Spleen (tissue), 11 donors: ENCODE measurements around the gene RTTN. TPM values are rescaled to one million over a fixed set of nuclear protein-coding genes. Genes with fewer than 3 reads are reported as not detected.

Experiments
- DNase-seq: peaks from one replicate; pipeline ENCODE4 v3.0.0-alpha.2; 2020
- H3K27ac ChIP-seq, 8 donors: fragments of 200-600 bp; sonication (generic) in 7 of 8; 1 replicate in 4 of 8; 2 replicates in 4 of 8; pipeline versions ENCODE4 v1.5.0 to v1.8.0; 2016 to 2021; ENCODE audit warnings: inconsistent platforms in 4 of 8, mild to moderate bottlenecking in 4 of 8, moderate library complexity in 1 of 8
- H3K27me3 ChIP-seq, 7 donors: fragments of 200-600 bp; sonication (generic) in 6 of 7; replicated peaks in 1 of 7; 1 replicate in 4 of 7; 2 replicates in 3 of 7; pipeline versions ENCODE4 v1.5.0 to v1.8.0; 2016 to 2021; ENCODE audit warnings: inconsistent platforms in 3 of 7, mild to moderate bottlenecking in 1 of 7
- H3K36me3 ChIP-seq, 6 donors: fragments of 200-600 bp; sonication (generic) in 5 of 6; 1 replicate in 4 of 6; 2 replicates in 2 of 6; pipeline versions ENCODE4 v1.5.0 to v1.8.0; 2016 to 2021; ENCODE audit warnings: inconsistent platforms in 2 of 6
- H3K4me1 ChIP-seq, 6 donors: fragments of 200-600 bp; sonication (generic) in 5 of 6; 1 replicate in 3 of 6; 2 replicates in 3 of 6; pipeline versions ENCODE4 v1.5.0 to v1.8.0; 2016 to 2021; ENCODE audit warnings: inconsistent platforms in 3 of 6
- H3K4me3 ChIP-seq, 8 donors: fragments of 200-600 bp; sonication (generic) in 7 of 8; 1 replicate in 4 of 8; 2 replicates in 4 of 8; pipeline versions ENCODE4 v1.5.0 to v1.8.0; 2016 to 2021; ENCODE audit warnings: inconsistent platforms in 4 of 8, mild to moderate bottlenecking in 4 of 8, moderate library complexity in 2 of 8
- H3K9me3 ChIP-seq, 8 donors: fragments of 200-600 bp; sonication (generic) in 7 of 8; 1 replicate in 4 of 8; 2 replicates in 4 of 8; pipeline versions ENCODE4 v1.5.0 to v1.8.0; 2016 to 2021; ENCODE audit warnings: inconsistent platforms in 4 of 8
- POLR2A ChIP-seq, 3 donors: fragments of 450-650 bp; IDR thresholded peaks; one replicate each; pipeline ENCODE4 v1.5.1; 2017; ENCODE audit warnings: antibody characterized with exemption in 3 of 3, mild to moderate bottlenecking in 1 of 3
- POLR2AphosphoS5 ChIP-seq, 3 donors: sonication (generic); formaldehyde crosslinking; IDR thresholded peaks; one replicate each; pipeline ENCODE4 v1.5.1; 2017; ENCODE audit warnings: antibody characterized with exemption in 3 of 3
- WGBS, 5 donors: extraction: QIAGEN DNeasy Blood & Tissue Kit in 3 of 5; methylation state at CpG; one replicate each; pipeline versions ENCODE4 v1.1.5 to v1.1.7; 2013 to 2018; 5-methylcytosine and 5-hydroxymethylcytosine counted together
- intact Hi-C: fragments of 100-400 bp; cut with DNase I; formaldehyde crosslinking; loops from one replicate; pipeline ENCODE4 v1.15.0; 2023; ENCODE audit warnings: low total_unique reads
- polyA plus RNA-seq, 3 donors: library from polyadenylated mRNA; stranded (reverse); fragments of 200-250 nt; gene quantifications; one replicate each; pipeline ENCODE4 v1.2.1, GENCODE V29; 2013
- total RNA-seq, 7 donors: library from RNA; depleted of rRNA in 3 of 7; stranded (reverse); fragments of >200 nt in 3 of 7; fragmentation: NEBNext Ultra II Directional in 4 of 7; extraction: Animal tissue kit (Norgen Biotek cat#: 25700) in 4 of 7; gene quantifications; one replicate each; pipeline versions ENCODE4 v1.1.0 to v1.2.1, GENCODE V29; 2016 to 2021
- TF ChIP-seq, protein P1 (sequence below), 11 experiments: fragments of 200-600 bp in 7 of 11; fragments of 450-650 bp in 4 of 11; sonication (generic) in 4 of 11; IDR thresholded peaks in 8 of 11; conservative IDR thresholded peaks in 3 of 11; 1 replicate in 7 of 11; 2 replicates in 4 of 11; pipeline versions ENCODE4 v1.4.0 to v1.8.0; 2016 to 2021; ENCODE audit warnings: antibody characterized with exemption in 11 of 11, inconsistent platforms in 4 of 11, mild to moderate bottlenecking in 1 of 11
- donor health status: healthy with polysubstance abuse.
- donor health status: DM: no; HTN: no; CAD: no; lungs with moderate emphysema.
- donor health status: DM: no; HTN: no; CAD: no.
- donor health status: Bipolar disorder and iron deficiency.
- donor health status: healthy.
- donor health status: DM: no; HTN: no; CAD: no.
- donor health status: DM: yes; HTN: yes; CAD: no.

The RTTN gene
- total and polyA plus RNA-seq, 10 donors = 4.0 to 32.3 (median 23.8) TPM

DNA sequence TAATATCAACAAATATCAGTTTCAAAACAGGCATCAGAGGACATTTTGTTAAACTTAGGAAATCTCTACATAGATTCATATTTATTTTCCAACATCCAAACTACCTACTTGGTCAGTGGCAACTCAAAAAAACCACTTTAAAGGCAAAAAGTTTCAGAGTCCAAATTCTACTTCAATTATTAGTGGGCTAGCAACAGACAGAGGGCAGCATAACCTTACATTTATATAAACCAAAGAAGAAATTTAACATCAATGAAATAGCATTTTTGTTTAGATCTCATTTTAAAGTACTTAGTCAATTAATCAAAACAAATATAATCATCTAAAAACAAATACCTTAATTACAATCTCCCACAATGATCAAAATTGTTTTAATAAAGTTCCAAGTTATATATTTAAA, 33.3 kb downstream of the RTTN start:
- intact Hi-C loops = no loop called here
- Histone ChIP-seq H3K36me3 (peaks cover 0 to 28% (median 0%) of the 10 kb centered on the region in 6 donors), H3K9me3 (no peaks in the 10 kb centered on the region), H3K4me1 (peaks cover 0 to 10% (median 2%) of the 10 kb centered on the region in 6 donors), H3K4me3 (no peak overlapping the region), H3K27me3 (no peaks in the 10 kb centered on the region), H3K27ac (no peak overlapping the region)
- DNase-seq = no peak
- TF ChIP-seq POLR2A (IDR thresholded peaks at IDR 0.05) = no peak
- no peak for TF ChIP-seq POLR2AphosphoS5 (IDR thresholded peaks at IDR 0.05)
- TF ChIP-seq, protein P1, sequence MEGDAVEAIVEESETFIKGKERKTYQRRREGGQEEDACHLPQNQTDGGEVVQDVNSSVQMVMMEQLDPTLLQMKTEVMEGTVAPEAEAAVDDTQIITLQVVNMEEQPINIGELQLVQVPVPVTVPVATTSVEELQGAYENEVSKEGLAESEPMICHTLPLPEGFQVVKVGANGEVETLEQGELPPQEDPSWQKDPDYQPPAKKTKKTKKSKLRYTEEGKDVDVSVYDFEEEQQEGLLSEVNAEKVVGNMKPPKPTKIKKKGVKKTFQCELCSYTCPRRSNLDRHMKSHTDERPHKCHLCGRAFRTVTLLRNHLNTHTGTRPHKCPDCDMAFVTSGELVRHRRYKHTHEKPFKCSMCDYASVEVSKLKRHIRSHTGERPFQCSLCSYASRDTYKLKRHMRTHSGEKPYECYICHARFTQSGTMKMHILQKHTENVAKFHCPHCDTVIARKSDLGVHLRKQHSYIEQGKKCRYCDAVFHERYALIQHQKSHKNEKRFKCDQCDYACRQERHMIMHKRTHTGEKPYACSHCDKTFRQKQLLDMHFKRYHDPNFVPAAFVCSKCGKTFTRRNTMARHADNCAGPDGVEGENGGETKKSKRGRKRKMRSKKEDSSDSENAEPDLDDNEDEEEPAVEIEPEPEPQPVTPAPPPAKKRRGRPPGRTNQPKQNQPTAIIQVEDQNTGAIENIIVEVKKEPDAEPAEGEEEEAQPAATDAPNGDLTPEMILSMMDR (IDR thresholded peaks at IDR 0.05 in 8 of 11, conservative IDR thresholded peaks at IDR 0.05 in 3 of 11) = no peak

DNA sequence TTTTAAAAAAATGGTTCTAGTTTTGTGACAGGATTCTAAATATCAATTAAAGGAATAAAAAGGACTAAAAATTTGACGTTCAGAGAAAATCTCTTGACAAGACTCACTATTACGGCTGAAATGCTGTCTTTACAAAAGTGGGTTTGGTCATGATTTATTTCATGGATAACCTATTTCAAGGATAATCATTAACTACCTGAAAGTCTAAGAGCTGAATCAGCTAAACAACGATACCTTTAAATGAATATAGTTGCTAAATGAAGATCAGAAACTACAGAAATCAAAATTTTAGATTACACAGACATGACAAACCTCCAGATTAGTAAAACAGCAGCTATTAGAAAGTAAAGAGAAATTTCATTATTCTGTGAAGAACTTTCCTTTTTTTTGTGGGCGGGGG, 35.7 kb downstream of the RTTN start:
- Histone ChIP-seq H3K27me3 (no peaks in the 10 kb centered on the region), H3K9me3 (no peaks in the 10 kb centered on the region), H3K36me3 (peaks cover 0 to 19% (median 0%) of the 10 kb centered on the region in 6 donors), H3K4me1 (peaks cover 0 to 11% (median 4%) of the 10 kb centered on the region in 6 donors), H3K27ac (no peak overlapping the region), H3K4me3 (no peak overlapping the region)
- intact Hi-C loops = no loop called here
- 94 to 99% (median 97%) methylated on average over 4 of the region's 4 CpGs for WGBS, 5 donors
- DNase-seq = no peak
- TF ChIP-seq POLR2AphosphoS5 (IDR thresholded peaks at IDR 0.05) = no peak
- TF ChIP-seq POLR2A (IDR thresholded peaks at IDR 0.05) = no peak
- TF ChIP-seq, protein P1 (IDR thresholded peaks at IDR 0.05 in 8 of 11, conservative IDR thresholded peaks at IDR 0.05 in 3 of 11) = no peak

- Histone ChIP-seq H3K4me3 (peak overlapping the region in 2 of 8 donors; percentile 1 to 4), H3K27me3 (no peaks in the 10 kb centered on the region), H3K9me3 (no peaks in the 10 kb centered on the region), H3K36me3 (peaks cover 0 to 46% (median 12%) of the 10 kb centered on the region in 6 donors), H3K4me1 (peaks cover 0 to 7% (median 2%) of the 10 kb centered on the region in 6 donors), H3K27ac (peak overlapping the region in 6 of 8 donors; percentile 24 to 62 (median 36))
- 54 to 62% (median 60%) methylated on average over 3 of the region's 3 CpGs for WGBS, 5 donors
- intact Hi-C loops = no loop called here
- DNase-seq = no peak
- TF ChIP-seq POLR2A (IDR thresholded peaks at IDR 0.05) (no peak), POLR2AphosphoS5 (IDR thresholded peaks at IDR 0.05) (no peak)
- TF ChIP-seq, protein P1 (IDR thresholded peaks at IDR 0.05 in 8 of 11, conservative IDR thresholded peaks at IDR 0.05 in 3 of 11) = no peak
Measured at GRCh38 chr18:70166668-70167067, 38.8 kb downstream of the RTTN start.

DNA sequence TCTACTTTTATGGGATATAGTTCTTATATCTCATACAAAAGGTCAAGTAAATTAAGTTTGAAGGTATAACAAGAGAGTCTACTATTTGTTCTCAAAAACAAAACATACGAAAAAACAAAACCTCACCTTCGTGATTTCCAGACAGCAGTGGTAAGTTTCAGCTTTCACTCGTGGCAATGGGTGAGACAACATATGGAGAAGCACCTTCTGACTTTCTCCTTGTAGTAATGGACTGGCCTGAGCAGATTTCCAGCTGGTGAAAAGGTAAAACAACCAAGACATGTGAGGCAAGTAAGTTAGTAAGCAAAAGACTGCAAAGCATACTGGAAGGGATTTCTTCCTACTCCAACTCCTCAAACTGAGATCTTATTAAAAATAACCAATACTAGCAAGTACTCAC, 39.6 kb downstream of the RTTN start:
- TF ChIP-seq, protein P1 (IDR thresholded peaks at IDR 0.05 in 8 of 11, conservative IDR thresholded peaks at IDR 0.05 in 3 of 11) = no peak
- H3K27me3 ChIP-seq = no peaks in the 10 kb centered on the region
- no peaks in the 10 kb centered on the region for H3K9me3 ChIP-seq
- H3K36me3 ChIP-seq = peaks cover 0 to 47% (median 14%) of the 10 kb centered on the region in 6 donors
- peak overlapping the region in 3 of 8 donors; percentile 35 to 47 (median 37) for H3K27ac ChIP-seq
- DNase-seq = no peak
- H3K4me1 ChIP-seq = peaks cover 0 to 7% (median 2%) of the 10 kb centered on the region in 6 donors
- H3K4me3 ChIP-seq = no peak overlapping the region
- intact Hi-C loops = no loop called here
- WGBS, 5 donors = 73 to 79% (median 75%) methylated on average over 3 of the region's 3 CpGs
